Kidney glomerular epithelial cell (primary cell): ENCODE results near the gene PLSCR2.
"Not testable (repeated sequence)": the region's sequence is repeated elsewhere in the genome, so short reads cannot be mapped to it uniquely, and the experiment has no call there.

Experiments used
- DNase-seq: peaks from one replicate; lab custom pipeline; 2025; lab: John Stamatoyannopoulos, UW

Gene PLSCR2

GRCh38 chr3:146416366-146416765 lies 53.0 kb downstream of the PLSCR2 start:
- DNase-seq: no peak

- DNase-seq: no peak
These were observed 55.4 kb downstream of the PLSCR2 start for GRCh38 chr3:146414010-146414409.

GRCh38 chr3:146412711-146413110 lies 56.6 kb downstream of the PLSCR2 start:
- DNase-seq: not testable (repeated sequence)

GRCh38 chr3:146407956-146408355 lies 61.4 kb downstream of the PLSCR2 start:
- no peak for DNase-seq

GRCh38 chr3:146404436-146404835 lies 64.9 kb downstream of the PLSCR2 start:
- DNase-seq: no peak

GRCh38 chr3:146403792-146404191 lies 65.6 kb downstream of the PLSCR2 start:
- no peak for DNase-seq

GRCh38 chr3:146396792-146397191 lies 72.6 kb downstream of the PLSCR2 start:
- DNase-seq: no peak

- no peak for DNase-seq
These were observed 74.2 kb downstream of the PLSCR2 start for GRCh38 chr3:146395164-146395563.

- peak; percentile 71 for DNase-seq
These were observed 78.4 kb downstream of the PLSCR2 start for GRCh38 chr3:146390957-146391356.

GRCh38 chr3:146390006-146390772 lies 79.2 kb downstream of the PLSCR2 start:
- DNase-seq: no peak

- peak; percentile 20 for DNase-seq
These were observed 81.8 kb downstream of the PLSCR2 start for GRCh38 chr3:146387566-146387965.

- DNase-seq: no peak
These were observed 82.4 kb downstream of the PLSCR2 start for GRCh38 chr3:146386936-146387335.

- no peak for DNase-seq
These were observed 84.6 kb downstream of the PLSCR2 start for GRCh38 chr3:146384786-146385185.
